ENCODE results near the gene COPS6.
A peak's percentile ranks its signal among the peaks of the same experiment; 100 is the strongest.

Gene COPS6

GRCh38 chr7:100088621-100089457 lies at the start of gene COPS6:
Gene COPS6, plus strand, starts transcription at chr7:100088969. Its CDS starts 22 bp downstream, at chr7:100088991.
- DNase-seq, result peak; percentile 24

- no peak for DNase-seq
These were observed 48.2 kb upstream of the COPS6 start for GRCh38 chr7:100040575-100040974.

GRCh38 chr7:100044718-100045117 lies 44.1 kb upstream of the COPS6 start:
- DNase-seq, result no peak

- no peak for DNase-seq
These were observed 40.1 kb upstream of the COPS6 start for GRCh38 chr7:100048680-100049079.

- peak; percentile 31 for DNase-seq
These were observed 39.1 kb upstream of the COPS6 start, which contains the start of gene ZSCAN21 for GRCh38 chr7:100049441-100050291. Gene ZSCAN21, plus strand, starts transcription at chr7:100049774. Its CDS starts 7,233 bp downstream, at chr7:100057007.

GRCh38 chr7:100051611-100052010 lies 37.2 kb upstream of the COPS6 start:
- no peak for DNase-seq

- DNase-seq, result peak; percentile 56
These were observed 35.6 kb upstream of the COPS6 start for GRCh38 chr7:100053215-100053614.

GRCh38 chr7:100057006-100057405 lies 31.8 kb upstream of the COPS6 start:
- no peak for DNase-seq

GRCh38 chr7:100059251-100059739 lies 29.5 kb upstream of the COPS6 start:
- DNase-seq, result no peak

- no peak for DNase-seq
These were observed 27.1 kb upstream of the COPS6 start for GRCh38 chr7:100061518-100062193.

- no peak for DNase-seq
These were observed 25.4 kb upstream of the COPS6 start for GRCh38 chr7:100063376-100063775.

GRCh38 chr7:100064162-100064561 lies 24.6 kb upstream of the COPS6 start:
- no peak for DNase-seq

GRCh38 chr7:100065452-100066186 lies 23.1 kb upstream of the COPS6 start:
- no peak for DNase-seq

GRCh38 chr7:100066953-100067352 lies 21.8 kb upstream of the COPS6 start:
- DNase-seq, result no peak

GRCh38 chr7:100069991-100070390 lies 18.8 kb upstream of the COPS6 start:
- DNase-seq, result no peak

GRCh38 chr7:100071018-100071723 lies 17.6 kb upstream of the COPS6 start:
- no peak for DNase-seq

GRCh38 chr7:100072462-100072861 lies 16.3 kb upstream of the COPS6 start:
- no peak for DNase-seq

- no peak for DNase-seq
These were observed 13.9 kb upstream of the COPS6 start for GRCh38 chr7:100074841-100075240.

- no peak for DNase-seq
These were observed 13.4 kb upstream of the COPS6 start for GRCh38 chr7:100075418-100075817.

- no peak for DNase-seq
These were observed 11.6 kb upstream of the COPS6 start for GRCh38 chr7:100077205-100077604.

- no peak for DNase-seq
These were observed 9.7 kb upstream of the COPS6 start for GRCh38 chr7:100079024-100079560.

Data from NCI-H2029 treated with DMSO at 0.1 percent for 48 hours (cell line).